Brain microvascular endothelial cell (primary cell): ENCODE results near the gene CUX1.

Experiments
- DNase-seq: peaks from one replicate; pipeline ENCODE4 v3.0.0-alpha.2; 2020
- H3K27ac ChIP-seq: fragments of 250-450 bp; sonication (Bioruptor Pico); 2 replicates; pipeline ENCODE4 v1.5.1; 2020; ENCODE audit warnings: mild to moderate bottlenecking, moderate library complexity
- H3K27me3 ChIP-seq: fragments of 250-450 bp; sonication (Bioruptor Pico); replicated peaks from 2 replicates; pipeline ENCODE4 v1.5.1; 2020; ENCODE audit warnings: mild to moderate bottlenecking
- H3K36me3 ChIP-seq: fragments of 250-450 bp; sonication (Bioruptor Pico); replicated peaks from 2 replicates; pipeline ENCODE4 v1.5.1; 2020; ENCODE audit warnings: mild to moderate bottlenecking
- H3K4me3 ChIP-seq: 2 replicates; pipeline ENCODE4 v1.5.1; 2011; ENCODE audit warnings: low read depth, mild to moderate bottlenecking, control low read depth, low read length, moderate library complexity
- CTCF ChIP-seq: IDR thresholded peaks from 2 replicates; pipeline ENCODE4 v1.5.1; 2011; ENCODE audit warnings: low read depth, mild to moderate bottlenecking, moderate library complexity, low read length, control low read depth, inconsistent platforms; ENCODE audit errors: missing control alignments
- in situ Hi-C: cut with HindIII; loops from 2 replicates; pipeline ENCODE4 v1.10.0; 2017; ENCODE audit warnings: low sequenced_read_pairs, low pct_ligation_motif_present

Gene CUX1

GRCh38 chr7:102230593-102230992, 413.2 kb downstream of the CUX1 start:
- peaks cover 6% of the 10 kb centered on the region for H3K36me3 ChIP-seq
- peak; percentile 13 for DNase-seq
- no peaks in the 10 kb centered on the region for H3K27me3 ChIP-seq
- in situ Hi-C loops: no loop called here
- H3K27ac ChIP-seq: no peak overlapping the region
- TF ChIP-seq CTCF: no peak
- H3K4me3 ChIP-seq: no peak overlapping the region

GRCh38 chr7:102232611-102233286, 415.3 kb downstream of the CUX1 start:
- Histone ChIP-seq H3K36me3 (peaks cover 6% of the 10 kb centered on the region), H3K27ac (no peak overlapping the region), H3K4me3 (no peak overlapping the region), H3K27me3 (no peaks in the 10 kb centered on the region)
- in situ Hi-C loops: no loop called here
- DNase-seq: no peak
- no peak for TF ChIP-seq CTCF

GRCh38 chr7:102234131-102234530, 416.7 kb downstream of the CUX1 start:
- Histone ChIP-seq H3K27ac (no peak overlapping the region), H3K36me3 (no peaks in the 10 kb centered on the region), H3K4me3 (no peak overlapping the region), H3K27me3 (no peaks in the 10 kb centered on the region)
- DNase-seq: no peak
- TF ChIP-seq CTCF: no peak
- in situ Hi-C loops: no loop called here

- DNase-seq: no peak
- H3K36me3 ChIP-seq: no peaks in the 10 kb centered on the region
- no peak overlapping the region for H3K4me3 ChIP-seq
- H3K27me3 ChIP-seq: no peaks in the 10 kb centered on the region
- TF ChIP-seq CTCF: no peak
- no peak overlapping the region for H3K27ac ChIP-seq
- in situ Hi-C loops: no loop called here
These were observed 417.6 kb downstream of the CUX1 start for GRCh38 chr7:102234801-102235550.

- no peak for TF ChIP-seq CTCF
- in situ Hi-C loops: no loop called here
- DNase-seq: no peak
- Histone ChIP-seq H3K27ac (no peak overlapping the region), H3K36me3 (no peaks in the 10 kb centered on the region), H3K27me3 (no peaks in the 10 kb centered on the region), H3K4me3 (no peak overlapping the region)
These were observed 418.7 kb downstream of the CUX1 start for GRCh38 chr7:102236102-102236501.
